Panc1 (cell line): Measurements from ENCODE around the gene TEN1. TPM values are rescaled to one million over a fixed set of nuclear protein-coding genes. Genes with fewer than 3 reads are reported as not detected.
A peak's percentile ranks its signal among the peaks of the same experiment; 100 is the strongest.

ENCODE experiments used
- ATAC-seq: fragments of 200-7000 bp; cut with Tn5 transposase; 2 replicates; pipeline ENCODE4 v1.9.1; 2020; ENCODE audit warnings: mild to moderate bottlenecking, moderate library complexity
- BruUV-seq: library from RNA; stranded (reverse); fragments of 400-500 nt; replicated peaks from 2 replicates; lab custom pipeline; 2021; lab: Mats Ljungman, UMichigan
- CTCF ChIA-PET: fragments of 300-600 bp; sonication (Branson Sonifier 250); formaldehyde crosslinking; loops from one replicate; lab custom pipeline; 2022; ENCODE audit warnings: antibody characterized with exemption; lab: Charles Lee
- POLR2A ChIA-PET: fragments of 300-600 bp; sonication (Branson Sonifier 250); formaldehyde crosslinking; loops from one replicate; lab custom pipeline; 2022; ENCODE audit warnings: antibody characterized with exemption; lab: Charles Lee
- DNase-seq: peaks from one replicate; pipeline ENCODE4 v3.0.0-alpha.2; 2010; ENCODE audit warnings: low read depth, low spot score
- H3K27ac ChIP-seq: 2 replicates; pipeline ENCODE4 v1.5.1; 2011; ENCODE audit warnings: mild to moderate bottlenecking, low read length, inconsistent platforms
- H3K27me3 ChIP-seq: fragments of 200-500 bp; sonication (Bioruptor generic); 2 replicates; pipeline ENCODE4 v1.6.0; 2014; ENCODE audit warnings: low read length, inconsistent platforms; ENCODE audit not compliant: control insufficient read depth, insufficient read depth
- H3K36me3 ChIP-seq: fragments of 200-500 bp; sonication (Bioruptor generic); 2 replicates; pipeline ENCODE4 v1.5.1; 2014; ENCODE audit warnings: inconsistent platforms, mild to moderate bottlenecking, low read length, moderate library complexity; ENCODE audit not compliant: control insufficient read depth, insufficient read depth
- H3K4me1 ChIP-seq: 2 replicates; pipeline ENCODE4 v1.5.1; 2011; ENCODE audit warnings: inconsistent platforms, mild to moderate bottlenecking, low read length, moderate library complexity; ENCODE audit not compliant: control insufficient read depth, insufficient read depth
- H3K4me3 ChIP-seq, 2 experiments: 2 replicates each; pipeline ENCODE4 v1.5.1; 2011 to 2012; ENCODE audit warnings: low read depth in 2 of 2, low read length in 2 of 2, mild to moderate bottlenecking in 2 of 2, inconsistent platforms in 1 of 2, moderate library complexity in 1 of 2
- H3K9me3 ChIP-seq: fragments of 200-500 bp; sonication (Bioruptor generic); 2 replicates; pipeline ENCODE4 v1.5.1; 2014; ENCODE audit warnings: low read depth, mild to moderate bottlenecking, inconsistent platforms, low read length, moderate library complexity; ENCODE audit not compliant: control insufficient read depth, insufficient read depth
- CTCF ChIP-seq: fragments of 450-650 bp; IDR thresholded peaks from 2 replicates; pipeline ENCODE4 v1.5.1; 2017; ENCODE audit warnings: mild to moderate bottlenecking
- POLR2AphosphoS5 ChIP-seq: IDR thresholded peaks from 2 replicates; pipeline ENCODE4 v1.6.1; 2012; ENCODE audit warnings: mild to moderate bottlenecking, low read depth, low read length, moderate library complexity
- REST ChIP-seq, 2 experiments: IDR thresholded peaks; 2 replicates each; pipeline ENCODE4 v1.6.1; 2011 to 2012; ENCODE audit warnings: low read depth in 2 of 2, control low read depth in 1 of 2, low read length in 1 of 2, mild to moderate bottlenecking in 1 of 2, moderate library complexity in 1 of 2; ENCODE audit not compliant: insufficient read depth in 1 of 2
- SIN3A ChIP-seq: IDR thresholded peaks from 2 replicates; pipeline ENCODE4 v1.6.1; 2012; ENCODE audit warnings: low read depth, mild to moderate bottlenecking, low read length, moderate library complexity, borderline replicate concordance; ENCODE audit not compliant: insufficient read depth
- TCF7L2 ChIP-seq: IDR thresholded peaks from 2 replicates; pipeline ENCODE4 v1.6.1; 2011; ENCODE audit warnings: mild to moderate bottlenecking, low read depth, low read length, inconsistent platforms
- in situ Hi-C: cut with HindIII; loops from 2 replicates; pipeline ENCODE4 v1.10.0; 2016; ENCODE audit warnings: low sequenced_read_pairs, low pct_unique_long_range_greater_than_20kb
- intact Hi-C: fragments of 100-400 bp; cut with micrococcal nuclease; formaldehyde crosslinking; loops from one replicate; pipeline ENCODE4 v1.10.0; 2022; ENCODE audit not compliant: unreplicated experiment
- total RNA-seq: library from RNA; stranded (reverse); gene quantifications from one replicate; pipeline ENCODE4 v1.2.1, GENCODE V29; 2021; ENCODE audit not compliant: unreplicated experiment

Gene TEN1
- total RNA-seq, 1 experiment from 2014 or later, result 41.3 TPM

- BruUV-seq, result TSS peak; percentile 20
- ChIA-PET POLR2A (interaction anchor here (0.5 kb wide), 1 partner anchor 23 kb away, joined by 3 read pairs; no protein-coding TSS in a partner anchor), CTCF (interaction anchor here (0.6 kb wide), 1 partner anchor 37 kb away, joined by 4 read pairs; no protein-coding TSS in a partner anchor)
- intact Hi-C loops (no loop called here), in situ Hi-C loops (no loop called here)
- Histone ChIP-seq H3K36me3 (0 out of 2 replicates have a peak, but pooled peaks cover 3% of the 10 kb centered on the region), H3K27ac (no peak overlapping the region), H3K27me3 (no peaks in the 10 kb centered on the region), H3K4me1 (no peaks in the 10 kb centered on the region; the same call in 1 of the 2 replicates), H3K9me3 (no peaks in the 10 kb centered on the region), H3K4me3 (no peak overlapping the region)
- ATAC-seq, result 0 out of 2 replicates have a peak, but pooled peaks have one; percentile 21
- no peak for DNase-seq
- TF ChIP-seq REST (IDR thresholded peaks at IDR 0.05; ENCODE audit: insufficient read depth in 1 of 2, low read depth in 2 of 2, low read length in 1 of 2) (no peak), TCF7L2 (no peak), CTCF (no peak), POLR2AphosphoS5 (no peak), SIN3A (no peak)
Observed at GRCh38 chr17:75959051-75959838, 19.8 kb upstream of the TEN1 start.

- no peak overlapping the region for H3K4me3 ChIP-seq
- TF ChIP-seq CTCF (no peak), SIN3A (no peak), POLR2AphosphoS5 (no peak)
- ChIA-PET CTCF (interaction anchor here (0.6 kb wide), 1 partner anchor 36 kb away, joined by 4 read pairs; no protein-coding TSS in a partner anchor), POLR2A (no interaction called here)
- no peaks in the 10 kb centered on the region for H3K27me3 ChIP-seq
- intact Hi-C loops (no loop called here), in situ Hi-C loops (no loop called here)
- 0 out of 2 replicates have a peak, but pooled peaks have one; percentile 30 for ATAC-seq
- BruUV-seq, result no TSS peak
- H3K4me1 ChIP-seq, result no peaks in the 10 kb centered on the region; the same call in 1 of the 2 replicates
- H3K27ac ChIP-seq, result no peak overlapping the region
- H3K36me3 ChIP-seq, result 0 out of 2 replicates have a peak, but pooled peaks cover 3% of the 10 kb centered on the region
- DNase-seq, result no peak
- no peaks in the 10 kb centered on the region for H3K9me3 ChIP-seq
Observed at GRCh38 chr17:75959839-75960511, 19.1 kb upstream of the TEN1 start.
